OCI-LY7 (cell line): ENCODE measurements around the gene TMEM38A. TPM values are rescaled to one million over a fixed set of nuclear protein-coding genes. Genes with fewer than 3 reads are reported as not detected.

ENCODE experiments used
- BruUV-seq: library from RNA; stranded (reverse); fragments of 400-500 nt; replicated peaks from 2 replicates; lab custom pipeline; 2021; lab: Mats Ljungman, UMichigan
- CTCF ChIA-PET: fragments of 300-600 bp; sonication (Branson Sonifier 250); formaldehyde crosslinking; loops from one replicate; lab custom pipeline; 2022; ENCODE audit warnings: antibody characterized with exemption; ENCODE audit not compliant: unreplicated experiment; lab: Charles Lee
- POLR2A ChIA-PET: fragments of 300-600 bp; sonication (Branson Sonifier 250); formaldehyde crosslinking; loops from one replicate; lab custom pipeline; 2022; ENCODE audit warnings: antibody characterized with exemption; lab: Charles Lee
- DNase-seq: peaks from one replicate; pipeline ENCODE4 v3.0.0-alpha.2; 2015; ENCODE audit warnings: low spot score
- H2AFZ ChIP-seq: fragments of 200-600 bp; sonication (generic), shearing (Covaris generic); 2 replicates; pipeline ENCODE4 v1.6.1; 2014; ENCODE audit warnings: mild to moderate bottlenecking, antibody characterized with exemption, low read length, moderate library complexity
- H3K27ac ChIP-seq: fragments of 200-600 bp; sonication (generic); 2 replicates; pipeline ENCODE4 v1.5.1; 2014; ENCODE audit warnings: mixed run types, low read depth, mild to moderate bottlenecking, moderate library complexity, low read length, inconsistent platforms; ENCODE audit not compliant: poor library complexity, severe bottlenecking
- H3K36me3 ChIP-seq: fragments of 200-600 bp; sonication (generic); 2 replicates; pipeline ENCODE4 v1.6.1; 2014; ENCODE audit warnings: mild to moderate bottlenecking, antibody characterized with exemption, low read length, moderate library complexity, mixed read lengths; ENCODE audit not compliant: insufficient read depth
- H3K4me1 ChIP-seq: fragments of 200-600 bp; sonication (generic); 2 replicates; pipeline ENCODE4 v1.5.1; 2014; ENCODE audit warnings: mild to moderate bottlenecking, low read length; ENCODE audit not compliant: insufficient read depth, poor library complexity, severe bottlenecking
- H3K4me2 ChIP-seq: fragments of 200-600 bp; sonication (generic); 2 replicates; pipeline ENCODE4 v1.6.1; 2014; ENCODE audit warnings: mild to moderate bottlenecking, low read length
- H3K4me3 ChIP-seq: fragments of 200-600 bp; sonication (generic); 2 replicates; pipeline ENCODE4 v1.5.1; 2014; ENCODE audit warnings: mild to moderate bottlenecking, low read depth, low read length; ENCODE audit not compliant: poor library complexity, severe bottlenecking
- H3K79me2 ChIP-seq: fragments of 200-600 bp; sonication (generic); 2 replicates; pipeline ENCODE4 v1.6.1; 2016; ENCODE audit warnings: low read depth, mild to moderate bottlenecking, low read length, moderate library complexity, mixed read lengths; ENCODE audit not compliant: insufficient read depth
- H3K9me2 ChIP-seq: fragments of 200-600 bp; sonication (generic); 2 replicates; pipeline ENCODE4 v1.6.1; 2016; ENCODE audit warnings: mild to moderate bottlenecking, low read length, mixed read lengths; ENCODE audit not compliant: insufficient read depth
- H3K9me3 ChIP-seq: fragments of 200-600 bp; sonication (generic); 2 replicates; pipeline ENCODE4 v1.6.1; 2014; ENCODE audit warnings: mild to moderate bottlenecking, mixed run types, low read length, mixed read lengths
- H4K20me1 ChIP-seq: fragments of 200-600 bp; sonication (generic); 2 replicates; pipeline ENCODE4 v1.6.1; 2014; ENCODE audit warnings: mild to moderate bottlenecking, antibody characterized with exemption, low read length, moderate library complexity, mixed read lengths; ENCODE audit not compliant: insufficient read depth
- CTCF ChIP-seq: fragments of 200-600 bp; sonication (generic); conservative IDR thresholded peaks from 2 replicates; pipeline ENCODE4 v1.5.1; 2014; ENCODE audit warnings: mild to moderate bottlenecking, antibody characterized with exemption, low read length, moderate library complexity, mixed read lengths
- EZH2phosphoT487 ChIP-seq: fragments of 200-600 bp; sonication (generic); IDR thresholded peaks from 2 replicates; pipeline ENCODE4 v1.6.1; 2018; ENCODE audit warnings: low read depth, borderline replicate concordance, mild to moderate bottlenecking, mixed run types, antibody characterized with exemption, low read length, moderate library complexity, mixed read lengths
- intact Hi-C: fragments of 100-400 bp; cut with micrococcal nuclease; formaldehyde crosslinking; loops from one replicate; pipeline ENCODE4 v1.10.0; 2022; ENCODE audit not compliant: unreplicated experiment
- total RNA-seq, 2 experiments: library from RNA; depleted of rRNA in 1 of 2; stranded (reverse); fragments of >200 nt in 1 of 2; shearing (Covaris generic) in 1 of 2; gene quantifications; 2 replicates each; pipeline ENCODE4 v1.2.3, GENCODE V29; 2014 to 2022

Gene TMEM38A
- total RNA-seq, 2 experiments from 2014 or later: 18.1 to 20.4 TPM

GRCh38 chr19:16652854-16653253 lies 8.1 kb upstream of the TMEM38A start:
- no TSS peak for BruUV-seq
- Histone ChIP-seq H3K4me2 (no peak overlapping the region), H3K9me2 (no peaks in the 10 kb centered on the region), H3K27ac (no peak overlapping the region), H3K4me3 (no peak overlapping the region), H2AFZ (no peak overlapping the region), H3K79me2 (peaks cover 25% of the 10 kb centered on the region; the same call in 1 of the 2 replicates), H3K9me3 (no peaks in the 10 kb centered on the region), H4K20me1 (peaks cover 4% of the 10 kb centered on the region; the same call in 1 of the 2 replicates), H3K36me3 (peaks cover 97% of the 10 kb centered on the region), H3K4me1 (no peaks in the 10 kb centered on the region)
- no peak for DNase-seq
- intact Hi-C loops: no loop called here
- TF ChIP-seq CTCF (no peak), EZH2phosphoT487 (no peak)
- CTCF ChIA-PET: no interaction called here
- POLR2A ChIA-PET: no interaction called here

- TF ChIP-seq EZH2phosphoT487: no peak
- no peak for TF ChIP-seq CTCF
- POLR2A ChIA-PET: no interaction called here
Measured at GRCh38 chr19:16654140-16654539, 6.8 kb upstream of the TMEM38A start.

GRCh38 chr19:16654627-16655026 lies 6.3 kb upstream of the TMEM38A start:
- intact Hi-C loops: no loop called here
- Histone ChIP-seq H3K79me2 (peaks cover 43% of the 10 kb centered on the region), H3K4me3 (no peak overlapping the region), H2AFZ (no peak overlapping the region), H3K4me1 (peaks cover 15% of the 10 kb centered on the region), H3K36me3 (peaks cover 99% of the 10 kb centered on the region), H4K20me1 (peaks cover 21% of the 10 kb centered on the region), H3K4me2 (no peak overlapping the region), H3K9me3 (no peaks in the 10 kb centered on the region), H3K9me2 (no peaks in the 10 kb centered on the region), H3K27ac (no peak overlapping the region)
- ChIA-PET CTCF (no interaction called here), POLR2A (no interaction called here)
- BruUV-seq: no TSS peak
- TF ChIP-seq EZH2phosphoT487 (no peak), CTCF (no peak)
- DNase-seq: no peak

More at GRCh38 chr19:16654140-16654539, 6.8 kb upstream of the TMEM38A start:
- Histone ChIP-seq H3K79me2 (peaks cover 38% of the 10 kb centered on the region), H3K9me3 (no peaks in the 10 kb centered on the region), H3K27ac (no peak overlapping the region), H3K4me1 (peaks cover 11% of the 10 kb centered on the region), H3K9me2 (no peaks in the 10 kb centered on the region), H3K4me3 (no peak overlapping the region), H2AFZ (no peak overlapping the region), H3K4me2 (no peak overlapping the region), H3K36me3 (peaks cover 98% of the 10 kb centered on the region), H4K20me1 (peaks cover 17% of the 10 kb centered on the region)
- CTCF ChIA-PET: no interaction called here
- intact Hi-C loops: no loop called here
- no TSS peak for BruUV-seq
- DNase-seq: no peak
